ENCODE data around the gene GATD1.

GATD1 gene

GRCh38 chr11:724778-725386, 52.4 kb downstream of the GATD1 start:
- no peak for DNase-seq

GRCh38 chr11:724049-724777, 53.1 kb downstream of the GATD1 start:
- DNase-seq, result no peak

- peak; percentile 66 to 75 for DNase-seq
These were observed 54.0 kb downstream of the GATD1 start for GRCh38 chr11:723120-723883.

GRCh38 chr11:722346-722811, 54.9 kb downstream of the GATD1 start:
- DNase-seq, result no peak

DNA sequence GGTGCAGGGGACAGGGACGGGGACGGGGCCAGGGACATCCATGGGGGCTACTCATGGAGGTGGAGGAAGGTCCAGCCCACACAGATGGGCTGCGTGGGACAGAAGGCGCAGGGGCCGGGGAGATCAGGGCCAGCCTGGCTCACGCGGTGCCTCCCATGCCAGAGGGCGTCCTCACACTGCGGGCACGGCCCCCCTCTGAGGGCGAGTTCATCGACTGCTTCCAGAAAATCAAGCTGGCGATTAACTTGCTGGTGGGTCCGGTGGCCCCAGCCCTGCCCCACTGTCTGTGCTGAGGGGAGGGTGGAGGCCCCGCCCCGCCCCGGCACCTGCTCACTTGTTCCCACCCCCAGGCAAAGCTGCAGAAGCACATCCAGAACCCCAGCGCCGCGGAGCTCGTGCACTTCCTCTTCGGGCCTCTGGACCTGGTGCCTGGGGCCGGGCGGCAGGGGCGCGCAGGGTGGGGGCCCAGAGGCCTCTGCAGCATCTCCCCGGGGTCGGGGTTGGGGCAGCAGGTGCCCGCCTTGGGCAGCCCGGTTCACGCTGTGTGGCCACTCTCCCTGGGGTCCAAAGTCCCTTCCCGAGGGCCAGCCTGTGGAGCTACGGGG, 55.4 kb downstream of the GATD1 start:
- peak; percentile 67 to 71 for DNase-seq

- DNase-seq, result no peak
These were observed 56.0 kb downstream of the GATD1 start for GRCh38 chr11:721247-721740.

GRCh38 chr11:720642-721246, 56.5 kb downstream of the GATD1 start:
- peak in 1 of 2 donors; percentile 44 for DNase-seq

DNA sequence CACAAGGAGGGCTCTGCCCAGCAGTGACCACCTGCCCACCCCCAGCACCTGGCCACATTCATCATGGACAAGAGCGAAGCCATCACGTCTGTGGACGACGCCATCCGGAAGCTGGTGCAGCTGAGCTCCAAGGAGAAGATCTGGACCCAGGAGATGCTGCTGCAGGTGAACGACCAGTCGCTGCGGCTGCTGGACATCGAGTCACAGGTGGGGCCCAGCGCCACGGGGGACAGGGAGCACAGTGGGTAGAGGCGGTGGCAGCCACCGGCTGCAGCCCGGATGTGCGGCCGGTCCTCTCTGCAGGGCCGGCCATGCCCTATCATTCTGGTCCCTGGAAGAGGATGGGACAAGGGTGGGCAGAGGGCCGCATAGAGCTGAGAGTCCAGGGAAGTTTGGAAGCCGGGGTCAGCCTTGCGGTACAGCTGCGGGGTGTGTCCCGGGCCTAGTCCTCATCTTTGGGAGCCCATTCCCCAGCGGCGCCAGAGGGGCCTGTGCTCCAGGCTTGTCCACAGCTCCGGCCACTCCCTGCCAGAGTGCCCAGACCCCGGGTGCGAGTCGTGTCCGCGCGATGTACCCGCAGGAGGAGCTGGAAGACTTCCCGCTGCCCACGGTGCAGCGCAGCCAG, 57.2 kb downstream of the GATD1 start:
- no peak for DNase-seq

DNA sequence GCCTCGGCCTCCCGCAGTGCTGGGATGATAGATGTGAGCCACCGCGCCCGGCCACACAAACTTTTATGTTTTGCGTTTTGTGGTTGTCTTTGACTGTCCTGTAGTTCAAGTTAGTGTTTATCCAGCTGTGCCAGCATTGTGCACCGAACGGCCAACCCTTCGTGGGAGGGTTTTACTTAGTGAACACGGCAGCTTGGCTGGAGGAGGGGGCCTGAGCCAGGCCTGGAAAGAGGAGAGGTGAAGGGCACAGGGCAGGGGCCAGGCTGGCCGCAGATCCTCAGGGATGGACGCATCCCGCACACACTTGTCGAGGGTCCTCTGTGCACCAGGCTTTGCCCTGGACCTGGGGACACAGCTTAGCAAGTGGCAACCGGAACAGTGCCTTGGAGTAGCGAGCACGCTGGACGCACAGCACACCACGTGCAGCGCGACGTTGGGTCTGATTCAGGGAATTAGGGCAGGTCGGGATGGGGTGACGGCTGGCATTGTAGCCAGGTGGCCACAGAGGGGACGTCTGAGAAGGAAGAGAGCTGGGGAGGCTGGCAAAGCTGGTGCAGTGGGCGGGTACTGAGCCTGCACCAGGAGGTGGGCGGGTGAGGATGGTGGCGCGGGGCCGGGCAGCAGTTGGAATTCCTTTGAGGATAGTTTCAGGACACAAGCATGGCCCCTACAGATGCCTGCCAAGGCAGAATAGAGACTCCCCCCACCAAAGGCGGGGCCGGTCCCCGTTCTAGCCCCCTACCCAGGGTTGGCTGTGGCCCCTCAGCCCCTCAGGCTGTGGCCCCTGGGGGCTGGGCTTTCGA, 57.9 kb downstream of the GATD1 start:
- no peak for DNase-seq

All from CD4-positive, alpha-beta T cell treated with Interferon alpha-2 for 1 hour (primary cell).